HEK293T (cell line): ENCODE results near the gene C3orf22.

Experiments
- CTCF ChIA-PET: fragments of 350-600 bp; formaldehyde crosslinking; extraction: SDS; loops from one replicate; lab custom pipeline; 2021; ENCODE audit warnings: antibody characterized with exemption, inconsistent platforms; lab: Yijun Ruan, JAX
- POLR2A ChIA-PET: fragments of 350-600 bp; formaldehyde crosslinking; extraction: SDS; loops from one replicate; lab custom pipeline; 2020; ENCODE audit warnings: antibody characterized with exemption, inconsistent platforms; lab: Yijun Ruan, JAX
- DNase-seq: peaks from one replicate; pipeline ENCODE4 v3.0.0; 2012; ENCODE audit warnings: mixed read lengths; ENCODE audit errors: extremely low spot score
- ARNT ChIP-seq: fragments of 450-650 bp; IDR thresholded peaks from 2 replicates; pipeline ENCODE4 v1.6.1; 2017; ENCODE audit warnings: mild to moderate bottlenecking
- BHLHE40 ChIP-seq: fragments of 450-650 bp; IDR thresholded peaks from 2 replicates; pipeline ENCODE4 v1.6.1; 2016; ENCODE audit warnings: mild to moderate bottlenecking, moderate library complexity, borderline replicate concordance
- CTBP1 ChIP-seq: fragments of 450-650 bp; IDR thresholded peaks from 2 replicates; pipeline ENCODE4 v1.6.1; 2016; ENCODE audit warnings: borderline replicate concordance
- ELF4 ChIP-seq: fragments of 450-650 bp; IDR thresholded peaks from 2 replicates; pipeline ENCODE4 v1.6.1; 2017; ENCODE audit warnings: antibody characterized with exemption
- FOXA1 ChIP-seq: fragments of 450-650 bp; IDR thresholded peaks from 2 replicates; pipeline ENCODE4 v1.6.1; 2016; ENCODE audit warnings: mild to moderate bottlenecking
- FOXK2 ChIP-seq: fragments of 450-650 bp; IDR thresholded peaks from 2 replicates; pipeline ENCODE4 v1.6.1; 2016; ENCODE audit warnings: mild to moderate bottlenecking
- FOXM1 ChIP-seq: fragments of 450-650 bp; IDR thresholded peaks from 2 replicates; pipeline ENCODE4 v1.6.1; 2017; ENCODE audit warnings: mild to moderate bottlenecking, borderline replicate concordance
- HDGF ChIP-seq: fragments of 450-650 bp; IDR thresholded peaks from 2 replicates; pipeline ENCODE4 v1.6.1; 2017; ENCODE audit warnings: antibody characterized with exemption, borderline replicate concordance
- L3MBTL2 ChIP-seq: fragments of 450-650 bp; conservative IDR thresholded peaks from 2 replicates; pipeline ENCODE4 v1.6.1; 2016; ENCODE audit warnings: mild to moderate bottlenecking
- LEF1 ChIP-seq: fragments of 450-650 bp; IDR thresholded peaks from 2 replicates; pipeline ENCODE4 v1.6.1; 2017; ENCODE audit warnings: mild to moderate bottlenecking, borderline replicate concordance
- NFRKB ChIP-seq: fragments of 450-650 bp; IDR thresholded peaks from 2 replicates; pipeline ENCODE4 v1.6.1; 2016; ENCODE audit warnings: mild to moderate bottlenecking, moderate library complexity
- SP1 ChIP-seq: fragments of 450-650 bp; IDR thresholded peaks from 2 replicates; pipeline ENCODE4 v1.6.1; 2017
- SUZ12 ChIP-seq: fragments of 450-650 bp; IDR thresholded peaks from 2 replicates; pipeline ENCODE4 v1.6.1; 2016; ENCODE audit warnings: mild to moderate bottlenecking
- TARDBP ChIP-seq: fragments of 450-650 bp; IDR thresholded peaks from 2 replicates; pipeline ENCODE4 v1.6.1; 2016
- ZNF384 ChIP-seq: fragments of 450-650 bp; IDR thresholded peaks from 2 replicates; pipeline ENCODE4 v1.6.1; 2016
- TF ChIP-seq, protein P1 (sequence below): fragments of 450-650 bp; IDR thresholded peaks from 2 replicates; pipeline ENCODE4 v1.6.1; 2016

Gene C3orf22

DNA sequence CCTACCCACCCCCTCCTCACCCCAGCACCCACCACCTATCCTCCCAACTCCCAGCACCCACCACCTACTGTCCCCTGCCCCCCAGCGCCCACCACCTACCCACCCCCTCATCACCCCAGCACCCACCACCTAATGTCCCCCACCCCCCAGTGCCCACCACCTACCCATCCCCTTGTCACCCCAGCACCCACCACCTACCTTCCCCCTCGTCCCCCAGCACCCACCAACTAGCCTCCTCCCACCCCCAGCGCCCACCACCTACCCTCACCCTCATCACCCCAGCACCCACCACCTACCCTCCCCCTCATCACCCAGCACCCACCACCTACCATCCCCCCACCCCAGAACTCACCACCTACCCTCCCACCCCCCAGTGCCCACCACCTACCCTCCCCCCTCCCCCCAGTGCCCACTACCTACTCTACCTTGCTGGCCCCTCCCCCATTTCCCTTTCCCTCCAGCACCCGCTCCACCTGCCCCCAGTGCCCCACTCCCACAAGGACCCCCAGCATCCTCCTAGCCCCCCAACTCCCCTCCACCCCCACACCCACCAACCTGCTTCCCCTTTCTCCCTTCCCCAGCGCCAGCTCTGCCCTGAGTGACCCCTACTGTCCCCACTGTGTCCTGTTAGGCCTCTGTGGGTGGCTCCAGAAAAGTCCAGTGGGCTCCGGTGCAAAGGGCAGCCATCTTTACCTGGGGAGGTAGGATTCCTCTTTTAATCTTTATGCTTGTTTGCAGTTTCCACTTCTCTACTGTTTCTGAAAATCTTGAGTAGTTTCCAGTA, 42.4 kb downstream of the C3orf22 start:
- CTCF ChIA-PET, result no interaction called here
- no peak for TF ChIP-seq ARNT
- TF ChIP-seq HDGF, result no peak
- TF ChIP-seq NFRKB, result no peak
- no peak for TF ChIP-seq FOXK2
- TF ChIP-seq L3MBTL2, result no peak
- TF ChIP-seq FOXA1, result no peak
- DNase-seq, result no peak
- POLR2A ChIA-PET, result no interaction called here

- CTCF ChIA-PET, result no interaction called here
- TF ChIP-seq FOXM1 (no peak), BHLHE40 (no peak), ZNF384 (no peak), TARDBP (no peak), ARNT (no peak), L3MBTL2 (no peak), NFRKB (no peak), HDGF (no peak)
- TF ChIP-seq, protein P1, sequence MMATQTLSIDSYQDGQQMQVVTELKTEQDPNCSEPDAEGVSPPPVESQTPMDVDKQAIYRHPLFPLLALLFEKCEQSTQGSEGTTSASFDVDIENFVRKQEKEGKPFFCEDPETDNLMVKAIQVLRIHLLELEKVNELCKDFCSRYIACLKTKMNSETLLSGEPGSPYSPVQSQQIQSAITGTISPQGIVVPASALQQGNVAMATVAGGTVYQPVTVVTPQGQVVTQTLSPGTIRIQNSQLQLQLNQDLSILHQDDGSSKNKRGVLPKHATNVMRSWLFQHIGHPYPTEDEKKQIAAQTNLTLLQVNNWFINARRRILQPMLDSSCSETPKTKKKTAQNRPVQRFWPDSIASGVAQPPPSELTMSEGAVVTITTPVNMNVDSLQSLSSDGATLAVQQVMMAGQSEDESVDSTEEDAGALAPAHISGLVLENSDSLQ, result no peak
- POLR2A ChIA-PET, result no interaction called here
- no peak for DNase-seq
These were observed 43.5 kb downstream of the C3orf22 start for GRCh38 chr3:126515066-126515706.

DNA sequence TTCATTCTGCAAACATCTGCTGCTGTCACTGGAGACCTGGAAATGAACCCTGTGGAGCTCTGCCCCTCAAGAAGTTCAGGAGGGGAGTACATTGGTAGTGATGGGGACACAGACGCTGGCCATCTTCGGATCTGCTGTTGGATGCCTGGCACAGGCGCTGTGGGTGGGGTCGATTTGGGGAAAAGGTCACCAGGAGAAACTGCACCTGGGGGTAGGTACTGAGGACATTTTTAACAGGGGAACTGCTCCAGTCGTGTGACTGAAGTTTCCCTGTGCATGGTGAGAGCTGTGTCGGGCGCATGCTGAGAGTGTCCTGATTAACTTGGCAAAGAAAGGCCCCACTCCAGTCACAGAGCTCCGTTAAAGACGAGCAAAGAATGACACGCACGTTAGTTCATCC, 44.6 kb downstream of the C3orf22 start:
- ChIA-PET POLR2A (no interaction called here), CTCF (interaction anchor here (1.1 kb wide), 1 partner anchor 9 kb away, joined by 3 read pairs; no protein-coding TSS in a partner anchor)
- DNase-seq, result no peak
- TF ChIP-seq ELF4 (no peak), CTBP1 (no peak), TARDBP (no peak), FOXM1 (no peak), FOXK2 (no peak), NFRKB (no peak), LEF1 (no peak), FOXA1 (no peak), SP1 (no peak), ARNT (no peak), BHLHE40 (no peak), L3MBTL2 (no peak), ZNF384 (no peak), HDGF (no peak), SUZ12 (no peak)
- TF ChIP-seq, protein P1, result no peak

DNA sequence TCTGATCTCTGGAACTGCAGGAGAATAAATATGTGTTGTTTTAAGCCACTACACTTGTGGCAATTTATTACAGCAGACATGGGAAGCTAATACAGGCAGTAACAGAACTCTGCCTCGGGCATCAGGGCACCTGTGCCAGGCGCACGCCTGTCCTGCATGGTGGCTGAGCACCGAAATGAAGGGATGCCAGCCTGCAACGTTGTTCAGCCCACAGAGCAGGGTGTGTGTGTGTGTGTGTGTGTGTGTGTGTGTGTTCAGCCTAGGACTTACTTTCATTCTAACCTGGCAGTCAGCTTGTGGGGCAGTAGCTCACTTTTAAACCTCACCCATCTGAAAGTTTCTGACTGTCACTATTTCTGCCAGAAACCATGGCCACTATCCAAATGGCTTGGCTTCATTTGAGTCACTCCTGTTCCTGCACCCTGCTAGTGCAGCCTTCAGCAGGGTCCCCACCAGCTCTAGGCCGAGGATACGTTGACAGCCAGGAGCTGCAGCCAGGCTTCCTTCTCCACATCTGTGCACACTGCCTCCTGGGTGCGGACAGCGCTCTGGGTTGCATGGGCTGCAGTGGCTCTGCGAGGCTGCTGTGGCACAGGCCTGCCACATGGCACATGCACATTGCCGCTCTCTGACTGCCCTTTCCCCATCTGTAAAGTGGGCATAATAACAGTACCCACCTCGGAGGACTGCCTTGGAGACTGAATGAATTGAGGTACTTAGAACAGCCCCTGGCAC, 45.6 kb downstream of the C3orf22 start:
- ChIA-PET CTCF (interaction anchor here (1.1 kb wide), 1 partner anchor 10 kb away, joined by 3 read pairs; no protein-coding TSS in a partner anchor), POLR2A (no interaction called here)
- no peak for DNase-seq
- TF ChIP-seq ELF4 (no peak), ZNF384 (no peak), SP1 (no peak), ARNT (no peak), SUZ12 (no peak), L3MBTL2 (no peak), FOXK2 (no peak), HDGF (no peak), NFRKB (no peak), LEF1 (no peak), CTBP1 (no peak), FOXA1 (no peak), BHLHE40 (no peak)
- TF ChIP-seq, protein P1, result no peak

DNA sequence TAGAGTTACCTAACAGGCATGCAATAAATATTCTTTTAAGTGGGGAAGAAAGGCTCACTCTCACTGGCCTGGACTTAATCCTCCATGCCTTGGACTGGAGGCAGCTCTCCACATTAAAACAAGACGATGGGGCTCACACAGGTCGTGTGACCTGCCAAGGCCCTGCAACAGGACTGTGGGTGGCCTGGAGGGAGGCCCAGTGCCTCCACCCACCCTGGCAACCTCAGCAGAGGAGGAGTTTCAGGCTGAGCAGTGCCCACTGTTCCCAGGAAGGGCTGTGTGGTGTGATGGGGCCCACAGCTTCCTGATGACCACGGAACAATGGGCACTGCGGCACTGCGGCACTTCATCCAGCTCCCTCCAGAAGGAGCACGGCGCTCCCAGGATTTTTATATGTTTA, 46.7 kb downstream of the C3orf22 start:
- TF ChIP-seq FOXM1 (no peak), BHLHE40 (no peak), L3MBTL2 (no peak), ZNF384 (no peak), LEF1 (no peak), SUZ12 (no peak), FOXK2 (no peak)
- CTCF ChIA-PET, result interaction anchor here (2.1 kb wide), 1 partner anchor 11 kb away, joined by 6 read pairs; the partner anchor contains the start of gene CHST13
- POLR2A ChIA-PET, result no interaction called here
- DNase-seq, result no peak
